ENCODE measurements around the gene GBP3.
"Not testable (repeated sequence)": the region's sequence is repeated elsewhere in the genome, so short reads cannot be mapped to it uniquely, and the experiment has no call there.

- TF ChIP-seq CTCF, POLR2A (IDR thresholded peaks at IDR 0.05): not testable (repeated sequence)
Measured at GRCh38 chr1:89046318-89047183, 23.9 kb upstream of the GBP3 start.

All from testis (tissue), 2 donors.